SK-N-SH treated with all-trans-retinoic acid at 6 μM for 48 hours (cell line): ENCODE measurements around the gene ARSH.

Experiments
- ARNTL ChIP-seq: fragments of 450-650 bp; formaldehyde crosslinking; IDR thresholded peaks from 2 replicates; pipeline ENCODE4 v1.5.0; 2020; ENCODE audit warnings: low read depth, mild to moderate bottlenecking, moderate library complexity, borderline replicate concordance
- ISL1 ChIP-seq: fragments of 250-450 bp; sonication (Bioruptor Pico); IDR thresholded peaks from 2 replicates; pipeline ENCODE4 v2.1.2; 2022; ENCODE audit warnings: mild to moderate bottlenecking, moderate library complexity
- OSR1 ChIP-seq: fragments of 250-450 bp; sonication (Bioruptor Pico); IDR thresholded peaks from 2 replicates; pipeline ENCODE4 v1.8.0; 2022; ENCODE audit warnings: moderate library complexity, mild to moderate bottlenecking, inconsistent platforms
- PATZ1 ChIP-seq: fragments of 250-450 bp; sonication (Bioruptor Pico); IDR thresholded peaks from 2 replicates; pipeline ENCODE4 v1.8.0; 2020; ENCODE audit warnings: mild to moderate bottlenecking, moderate library complexity, borderline replicate concordance
- ZFP30 ChIP-seq: fragments of 450-650 bp; formaldehyde crosslinking; IDR thresholded peaks from 2 replicates; pipeline ENCODE4 v1.5.0; 2022; ENCODE audit warnings: mild to moderate bottlenecking, moderate library complexity

DNA sequence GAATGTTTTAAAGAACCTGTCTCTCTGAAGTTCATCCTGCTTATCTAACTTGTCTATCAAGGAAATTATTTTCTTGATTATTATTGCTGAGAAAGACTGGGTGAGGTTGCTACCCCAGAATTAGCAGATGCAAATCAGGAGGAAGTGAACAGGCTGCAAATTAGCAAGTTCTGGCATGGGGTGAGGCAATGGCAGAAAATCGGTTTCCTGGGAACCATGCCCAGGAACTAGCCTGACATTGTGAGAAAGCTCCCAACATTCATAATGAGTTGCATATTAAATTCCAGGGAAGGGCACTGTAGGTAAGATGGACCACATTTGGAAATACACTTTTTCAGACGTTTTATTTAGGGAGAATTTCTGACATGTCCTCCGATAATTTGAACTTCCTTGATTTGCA, 46.5 kb downstream of the ARSH start:
- TF ChIP-seq ZFP30 (CRISPR knock-in tag), result no peak
- no peak for TF ChIP-seq ARNTL (CRISPR knock-in tag)
- no peak for TF ChIP-seq PATZ1
- no peak for TF ChIP-seq OSR1 (CRISPR knock-in tag)
- TF ChIP-seq ISL1, result no peak
